Transverse colon (tissue), 4 donors: ENCODE data around the gene THSD4. TPM values are rescaled to one million over a fixed set of nuclear protein-coding genes. Genes with fewer than 3 reads are reported as not detected.

Source experiments
- DNase-seq: peaks from one replicate; pipeline ENCODE4 v3.0.0-alpha.2; 2019
- H3K27ac ChIP-seq, 4 donors: fragments of 200-600 bp; sonication (generic); 2 replicates each; pipeline ENCODE4 v1.5.1; 2016 to 2018; ENCODE audit warnings: inconsistent platforms in 4 of 4
- H3K27me3 ChIP-seq: fragments of 200-600 bp; sonication (generic); 2 replicates; pipeline ENCODE4 v1.5.1; 2017; ENCODE audit warnings: inconsistent platforms
- H3K36me3 ChIP-seq, 4 donors: fragments of 200-600 bp; sonication (generic); 2 replicates each; pipeline ENCODE4 v1.5.1; 2017 to 2019; ENCODE audit warnings: inconsistent platforms in 4 of 4
- H3K4me1 ChIP-seq, 4 donors: fragments of 200-600 bp; sonication (generic); 2 replicates each; pipeline ENCODE4 v1.5.1; 2017 to 2020; ENCODE audit warnings: inconsistent platforms in 4 of 4
- H3K4me3 ChIP-seq, 4 donors: fragments of 200-600 bp; sonication (generic); 1 replicate in 1 of 4; 2 replicates in 3 of 4; pipeline versions ENCODE4 v1.5.1 to v1.6.1; 2017 to 2019; ENCODE audit warnings: inconsistent platforms in 4 of 4
- H3K9me3 ChIP-seq, 2 donors: fragments of 200-600 bp; sonication (generic); 2 replicates each; pipeline ENCODE4 v1.5.1; 2017 to 2019; ENCODE audit warnings: inconsistent platforms in 2 of 2
- CTCF ChIP-seq, 5 experiments: fragments of 200-600 bp in 3 of 5; fragments of 450-650 bp in 2 of 5; sonication (generic) in 3 of 5; IDR thresholded peaks; 1 replicate in 2 of 5; 2 replicates in 3 of 5; pipeline ENCODE4 v1.5.1; 2016 to 2017; ENCODE audit warnings: antibody characterized with exemption in 5 of 5, inconsistent platforms in 3 of 5, mild to moderate bottlenecking in 2 of 5, moderate library complexity in 1 of 5
- EP300 ChIP-seq: sonication (generic); formaldehyde crosslinking; IDR thresholded peaks from one replicate; pipeline ENCODE4 v1.6.1; 2017; ENCODE audit warnings: antibody characterized with exemption, low read depth
- POLR2A ChIP-seq: fragments of 450-650 bp; IDR thresholded peaks from one replicate; pipeline ENCODE4 v1.6.1; 2016; ENCODE audit warnings: antibody characterized with exemption, mild to moderate bottlenecking, moderate library complexity
- POLR2AphosphoS5 ChIP-seq, 3 donors: sonication (generic); formaldehyde crosslinking; IDR thresholded peaks; one replicate each; pipeline ENCODE4 v1.6.1; 2016; ENCODE audit warnings: antibody characterized with exemption in 3 of 3
- WGBS, 2 donors: methylation state at CpG; one replicate each; pipeline ENCODE4 v1.1.5; 2018; ENCODE audit warnings: low coverage in 1 of 2; 5-methylcytosine and 5-hydroxymethylcytosine counted together
- in situ Hi-C, 4 donors: fragments of 200-750 bp; cut with MboI; loops; one replicate each; pipeline versions ENCODE4 v1.15.0 to v1.15.1; 2017; ENCODE audit warnings: low sequenced_read_pairs in 3 of 4, low pct_ligation_motif_present in 1 of 4, low pct_unique_long_range_greater_than_20kb in 1 of 4
- intact Hi-C: fragments of 100-400 bp; cut with DNase I; formaldehyde crosslinking; loops from one replicate; pipeline ENCODE4 v1.15.1; 2023; ENCODE audit warnings: low total_unique reads
- total RNA-seq, 4 donors: library from RNA; depleted of rRNA; stranded (reverse); fragments of >200 nt; gene quantifications; one replicate each; pipeline ENCODE4 v1.1.0, GENCODE V29; 2016

The THSD4 gene
- total RNA-seq, 4 donors from 2014 or later = 13.3 to 57.2 (median 47.4) TPM

- no peak for DNase-seq
- in situ Hi-C loops (no loop called here), intact Hi-C loops (no loop called here)
- TF ChIP-seq CTCF (IDR thresholded peaks at IDR 0.05) (no peak), POLR2A (no peak), POLR2AphosphoS5 (IDR thresholded peaks at IDR 0.05) (no peak), EP300 (no peak)
- Histone ChIP-seq H3K4me1 (peaks cover 3 to 17% (median 13%) of the 10 kb centered on the region in 4 donors), H3K4me3 (no peak overlapping the region), H3K27me3 (peaks cover 8% of the 10 kb centered on the region), H3K9me3 (no peaks in the 10 kb centered on the region), H3K36me3 (no peaks in the 10 kb centered on the region), H3K27ac (no peak overlapping the region)
- 79 to 84% methylated on average over 3 to 8 of the region's 8 CpGs for WGBS, 2 donors
These were observed 5.2 kb downstream of the THSD4 start for GRCh38 chr15:71120428-71120944.

GRCh38 chr15:71121442-71121841, 6.2 kb downstream of the THSD4 start:
- WGBS, 2 donors = 85% methylated on average over 3 of the region's 4 CpGs; no CpG with 5 or more reads in 1 of the 2 donors
- TF ChIP-seq CTCF (IDR thresholded peaks at IDR 0.05) = no peak
- no peak for TF ChIP-seq POLR2AphosphoS5 (IDR thresholded peaks at IDR 0.05)
- no peak for TF ChIP-seq EP300
- no peak for TF ChIP-seq POLR2A
- H3K27me3 ChIP-seq = peaks cover 4% of the 10 kb centered on the region
- intact Hi-C loops (no loop called here), in situ Hi-C loops (no loop called here)
- no peak overlapping the region for H3K4me3 ChIP-seq
- H3K27ac ChIP-seq = no peak overlapping the region
- DNase-seq = no peak
- H3K9me3 ChIP-seq = no peaks in the 10 kb centered on the region
- H3K4me1 ChIP-seq = peaks cover 3 to 19% (median 9%) of the 10 kb centered on the region in 4 donors
- H3K36me3 ChIP-seq = no peaks in the 10 kb centered on the region

GRCh38 chr15:71124937-71125790, 9.9 kb downstream of the THSD4 start:
- 41% methylated on average over 8 of the region's 8 CpGs; no CpG with 5 or more reads in 1 of the 2 donors for WGBS, 2 donors
- in situ Hi-C loops (no loop called here), intact Hi-C loops (no loop called here)
- Histone ChIP-seq H3K27me3 (no peaks in the 10 kb centered on the region), H3K9me3 (no peaks in the 10 kb centered on the region), H3K4me3 (no peak overlapping the region), H3K36me3 (no peaks in the 10 kb centered on the region), H3K27ac (peak overlapping the region; percentile 16 to 63 (median 38)), H3K4me1 (peaks cover 0 to 11% (median 7%) of the 10 kb centered on the region in 4 donors)
- TF ChIP-seq EP300 (no peak), POLR2A (no peak), CTCF (IDR thresholded peaks at IDR 0.05) (peak in 1 of 5 experiments; percentile 26), POLR2AphosphoS5 (IDR thresholded peaks at IDR 0.05) (no peak)
- no peak for DNase-seq

GRCh38 chr15:71125831-71126450, 10.7 kb downstream of the THSD4 start:
- Histone ChIP-seq H3K27ac (peak overlapping the region; percentile 16 to 63 (median 38)), H3K9me3 (no peaks in the 10 kb centered on the region), H3K4me3 (no peak overlapping the region), H3K27me3 (no peaks in the 10 kb centered on the region), H3K36me3 (no peaks in the 10 kb centered on the region), H3K4me1 (peaks cover 0 to 11% (median 7%) of the 10 kb centered on the region in 4 donors)
- in situ Hi-C loops (no loop called here), intact Hi-C loops (no loop called here)
- no peak for DNase-seq
- no peak for TF ChIP-seq POLR2AphosphoS5 (IDR thresholded peaks at IDR 0.05)
- TF ChIP-seq CTCF (IDR thresholded peaks at IDR 0.05) = peak in 1 of 5 experiments; percentile 12
- WGBS, 2 donors = 88% methylated on average over 14 of the region's 14 CpGs; no CpG with 5 or more reads in 1 of the 2 donors
